BE2C (cell line): ENCODE measurements around the gene KRT71.

Source experiments
- DNase-seq: peaks from one replicate; pipeline ENCODE4 v3.0.0-alpha.2; 2020
- H3K27me3 ChIP-seq: fragments of 250-450 bp; sonication (Bioruptor Pico); 2 replicates; pipeline ENCODE4 v1.5.1; 2020; ENCODE audit warnings: mild to moderate bottlenecking
- H3K36me3 ChIP-seq: fragments of 250-450 bp; sonication (Bioruptor Pico); 2 replicates; pipeline ENCODE4 v1.5.1; 2020; ENCODE audit warnings: mild to moderate bottlenecking
- H3K4me1 ChIP-seq: fragments of 250-450 bp; sonication (Bioruptor Pico); 2 replicates; pipeline ENCODE4 v1.5.1; 2020
- H3K4me3 ChIP-seq: 2 replicates; pipeline ENCODE4 v1.5.1; 2011; ENCODE audit warnings: low read depth, low read length
- H3K9me3 ChIP-seq: fragments of 250-450 bp; sonication (Bioruptor Pico); 2 replicates; pipeline ENCODE4 v1.5.1; 2020
- CTCF ChIP-seq: IDR thresholded peaks from 2 replicates; pipeline ENCODE4 v1.5.1; 2012; ENCODE audit warnings: mild to moderate bottlenecking, low read depth, low read length

The KRT71 gene

GRCh38 chr12:52517005-52517835, 35.7 kb downstream of the KRT71 start:
- Histone ChIP-seq H3K9me3 (no peaks in the 10 kb centered on the region), H3K4me1 (no peaks in the 10 kb centered on the region), H3K4me3 (no peak overlapping the region), H3K36me3 (no peaks in the 10 kb centered on the region), H3K27me3 (peaks cover 32% of the 10 kb centered on the region)
- DNase-seq, result no peak
- no peak for TF ChIP-seq CTCF

GRCh38 chr12:52515927-52516831, 36.8 kb downstream of the KRT71 start:
- no peak overlapping the region for H3K4me3 ChIP-seq
- H3K4me1 ChIP-seq, result no peaks in the 10 kb centered on the region
- DNase-seq, result no peak
- H3K27me3 ChIP-seq, result peaks cover 22% of the 10 kb centered on the region
- no peaks in the 10 kb centered on the region for H3K36me3 ChIP-seq
- TF ChIP-seq CTCF, result no peak
- no peaks in the 10 kb centered on the region for H3K9me3 ChIP-seq

GRCh38 chr12:52515319-52515646, 37.7 kb downstream of the KRT71 start:
- no peaks in the 10 kb centered on the region for H3K4me1 ChIP-seq
- no peaks in the 10 kb centered on the region for H3K9me3 ChIP-seq
- peaks cover 16% of the 10 kb centered on the region for H3K27me3 ChIP-seq
- TF ChIP-seq CTCF, result no peak
- H3K4me3 ChIP-seq, result no peak overlapping the region
- H3K36me3 ChIP-seq, result no peaks in the 10 kb centered on the region
- no peak for DNase-seq

GRCh38 chr12:52514471-52515318, 38.2 kb downstream of the KRT71 start:
- Histone ChIP-seq H3K27me3 (peaks cover 13% of the 10 kb centered on the region), H3K4me1 (no peaks in the 10 kb centered on the region), H3K36me3 (no peaks in the 10 kb centered on the region), H3K4me3 (no peak overlapping the region), H3K9me3 (no peaks in the 10 kb centered on the region)
- DNase-seq, result no peak
- TF ChIP-seq CTCF, result no peak

GRCh38 chr12:52513736-52514135, 39.2 kb downstream of the KRT71 start:
- no peaks in the 10 kb centered on the region for H3K4me1 ChIP-seq
- no peak for TF ChIP-seq CTCF
- DNase-seq, result no peak
- H3K27me3 ChIP-seq, result peaks cover 9% of the 10 kb centered on the region
- H3K36me3 ChIP-seq, result no peaks in the 10 kb centered on the region
- H3K4me3 ChIP-seq, result no peak overlapping the region
- H3K9me3 ChIP-seq, result no peaks in the 10 kb centered on the region
